GM23248 (cell line): ENCODE measurements around the gene MPHOSPH9.

ENCODE experiments used
- EZH2 ChIP-seq: fragments of 200-600 bp; sonication (generic); IDR thresholded peaks from 2 replicates; pipeline ENCODE4 v1.6.1; 2018; ENCODE audit warnings: antibody characterized with exemption, mild to moderate bottlenecking; ENCODE audit not compliant: insufficient read depth, poor library complexity, severe bottlenecking
- EZH2phosphoT487 ChIP-seq: fragments of 200-600 bp; sonication (generic); IDR thresholded peaks from 2 replicates; pipeline ENCODE4 v1.6.1; 2018; ENCODE audit warnings: antibody characterized with exemption, moderate library complexity, mild to moderate bottlenecking, low read depth; ENCODE audit not compliant: insufficient read depth

- TF ChIP-seq EZH2phosphoT487 (no peak), EZH2 (no peak)
These were observed 3.9 kb downstream of the MPHOSPH9 start for GRCh38 chr12:123229051-123229450.
